ENCODE measurements around the gene SHROOM1.

Gene SHROOM1

DNA sequence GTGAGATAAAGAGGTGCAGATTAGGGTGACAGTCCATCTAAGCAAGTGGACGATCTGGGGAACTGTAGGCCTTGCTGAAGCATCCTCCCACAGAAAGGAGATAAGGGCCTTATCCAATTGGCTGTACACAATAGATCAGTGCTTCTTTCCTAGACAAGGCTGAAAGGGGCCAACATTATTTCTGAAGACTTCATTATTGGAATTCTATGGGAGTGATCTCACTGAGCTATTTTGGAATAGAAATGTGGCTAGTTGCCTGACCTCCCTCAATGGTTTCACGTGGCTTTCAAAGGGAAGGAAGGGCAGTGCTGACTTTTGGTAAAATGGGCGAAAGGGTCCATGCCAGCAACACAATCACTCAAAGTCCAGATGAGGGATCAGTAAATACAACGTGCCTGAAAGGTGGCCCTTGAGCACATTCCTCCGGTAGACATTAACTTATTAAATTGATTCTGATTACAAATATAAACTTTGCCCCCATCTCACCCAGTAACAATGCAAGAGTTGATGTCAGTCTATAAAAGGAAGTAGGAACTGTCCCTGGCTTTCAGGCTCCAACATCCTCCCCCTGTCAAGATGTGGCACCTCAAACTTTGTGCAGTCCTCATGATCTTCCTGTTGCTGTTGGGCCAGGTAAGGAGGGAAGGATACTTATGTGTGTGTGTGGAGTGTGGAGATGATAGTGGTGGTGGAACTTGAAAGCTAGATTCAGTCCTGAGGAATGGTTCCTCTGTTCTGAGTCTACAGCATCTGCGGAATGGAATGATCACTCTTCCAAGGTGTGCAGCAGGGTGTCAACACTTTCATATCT, 42.9 kb upstream of the SHROOM1 start, which contains the start of gene LEAP2:
LEAP2 (plus strand) TSS at position 550 of the 811 bp plus-strand sequence; CDS start at position 577, 27 bp downstream.
- DNase-seq (ENCODE audit: low read depth): no peak
- TF ChIP-seq CTCF (IDR thresholded peaks at IDR 0.05; ENCODE audit: control insufficient read depth, extremely low read depth, insufficient read depth): no peak
- H3K4me3 ChIP-seq (ENCODE audit: low read depth, low read length): no peak within 1 kb of the TSS

GRCh38 chr5:132872788-132873118, 42.3 kb upstream of the SHROOM1 start:
- no peak overlapping the region for H3K4me3 ChIP-seq (ENCODE audit: low read depth, low read length)
- no peak for DNase-seq (ENCODE audit: low read depth)
- no peak for TF ChIP-seq CTCF (IDR thresholded peaks at IDR 0.05; ENCODE audit: control insufficient read depth, extremely low read depth, insufficient read depth)

GRCh38 chr5:132871459-132872284, 41.2 kb upstream of the SHROOM1 start:
- no peak overlapping the region for H3K4me3 ChIP-seq (ENCODE audit: low read depth, low read length)
- no peak for TF ChIP-seq CTCF (IDR thresholded peaks at IDR 0.05; ENCODE audit: control insufficient read depth, extremely low read depth, insufficient read depth)
- no peak for DNase-seq (ENCODE audit: low read depth)

DNA sequence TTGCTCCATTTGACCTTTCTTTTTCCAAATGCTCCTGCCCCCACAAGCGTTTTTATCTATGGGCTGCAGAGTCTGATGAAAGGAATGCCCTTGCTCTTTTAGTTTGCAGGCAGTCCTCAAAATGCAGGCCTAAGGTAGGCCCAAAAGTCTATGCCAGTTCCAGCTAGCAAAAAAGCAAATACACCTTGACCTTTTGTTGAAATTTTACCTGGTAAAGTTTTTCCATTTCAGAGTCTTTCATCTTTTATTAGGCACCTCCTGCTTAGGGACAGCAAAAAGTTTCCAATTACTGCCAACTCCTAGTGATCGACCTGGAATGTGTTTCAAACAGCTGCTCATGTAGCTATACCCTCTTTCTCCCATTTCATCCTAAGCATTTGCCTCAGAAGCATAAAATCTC, 40.4 kb upstream of the SHROOM1 start:
- DNase-seq (ENCODE audit: low read depth): no peak
- TF ChIP-seq CTCF (IDR thresholded peaks at IDR 0.05; ENCODE audit: control insufficient read depth, extremely low read depth, insufficient read depth): no peak
- no peak overlapping the region for H3K4me3 ChIP-seq (ENCODE audit: low read depth, low read length)

DNA sequence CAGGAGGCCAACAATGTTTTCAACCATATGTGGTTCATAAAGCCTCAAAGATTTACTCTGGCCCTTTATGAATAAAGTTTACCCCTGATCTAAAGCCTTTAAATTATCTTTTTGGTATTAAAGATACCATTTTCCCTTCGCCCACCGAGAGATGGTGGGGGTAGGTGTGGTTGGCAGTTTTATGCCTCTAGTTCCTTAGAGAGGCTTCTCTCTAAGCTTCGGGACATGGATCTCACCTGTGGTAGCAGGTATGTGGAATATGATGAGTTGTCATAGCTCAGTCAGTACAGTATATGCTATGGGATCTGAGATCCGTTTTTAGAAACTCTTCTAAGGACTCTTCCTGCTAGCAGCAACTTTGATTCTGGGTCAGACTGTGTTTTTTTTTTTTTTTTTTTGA, 38.3 kb upstream of the SHROOM1 start:
- no peak overlapping the region for H3K4me3 ChIP-seq (ENCODE audit: low read depth, low read length)
- DNase-seq (ENCODE audit: low read depth): no peak
- TF ChIP-seq CTCF (IDR thresholded peaks at IDR 0.05; ENCODE audit: control insufficient read depth, extremely low read depth, insufficient read depth): no peak

- peak overlapping the region; percentile 95 for H3K4me3 ChIP-seq (ENCODE audit: low read depth, low read length)
- DNase-seq (ENCODE audit: low read depth): no peak
These were observed 36.6 kb upstream of the SHROOM1 start for GRCh38 chr5:132867046-132867451.

More at GRCh38 chr5:132867046-132867451, 36.6 kb upstream of the SHROOM1 start:
- no peak for TF ChIP-seq CTCF (IDR thresholded peaks at IDR 0.05; ENCODE audit: control insufficient read depth, extremely low read depth, insufficient read depth)

All from LNCaP clone FGC (cell line).